ENCODE measurements around the gene EXOSC5.

EXOSC5 gene

GRCh38 chr19:41431426-41432386 lies 34.5 kb upstream of the EXOSC5 start:
- TF ChIP-seq CTCF (conservative IDR thresholded peaks at IDR 0.05; ENCODE audit: low read length) = peak; percentile 49
- H3K4me3 ChIP-seq (ENCODE audit: low read length) = no peak overlapping the region
- DNase-seq (ENCODE audit: low read depth) = peak; percentile 54

GRCh38 chr19:41430922-41431321 lies 33.8 kb upstream of the EXOSC5 start:
- no peak overlapping the region for H3K4me3 ChIP-seq (ENCODE audit: low read length)
- peak; percentile 30 for DNase-seq (ENCODE audit: low read depth)
- no peak for TF ChIP-seq CTCF (conservative IDR thresholded peaks at IDR 0.05; ENCODE audit: low read length)

- H3K4me3 ChIP-seq (ENCODE audit: low read length) = peak overlapping the region; percentile 65
- TF ChIP-seq CTCF (conservative IDR thresholded peaks at IDR 0.05; ENCODE audit: low read length) = no peak
- no peak for DNase-seq (ENCODE audit: low read depth)
Measured at GRCh38 chr19:41428481-41428859, 31.3 kb upstream of the EXOSC5 start.

- TF ChIP-seq CTCF (conservative IDR thresholded peaks at IDR 0.05; ENCODE audit: low read length) = no peak
- peak; percentile 15 for DNase-seq (ENCODE audit: low read depth)
- peak overlapping the region; percentile 65 for H3K4me3 ChIP-seq (ENCODE audit: low read length)
Measured at GRCh38 chr19:41427647-41428480, 30.7 kb upstream of the EXOSC5 start.

GRCh38 chr19:41426952-41427646 lies 29.9 kb upstream of the EXOSC5 start, which contains the start of gene B3GNT8:
B3GNT8 (minus strand) TSS chr19:41427374; CDS start chr19:41426778, 596 bp downstream.
- H3K4me3 ChIP-seq (ENCODE audit: low read length) = peak within 1 kb of the TSS; percentile 65
- TF ChIP-seq CTCF (conservative IDR thresholded peaks at IDR 0.05; ENCODE audit: low read length) = no peak
- peak; percentile 69 for DNase-seq (ENCODE audit: low read depth)

- no peak for DNase-seq (ENCODE audit: low read depth)
- H3K4me3 ChIP-seq (ENCODE audit: low read length) = peak overlapping the region; percentile 65
- TF ChIP-seq CTCF (conservative IDR thresholded peaks at IDR 0.05; ENCODE audit: low read length) = no peak
Measured at GRCh38 chr19:41426116-41426841, 29.1 kb upstream of the EXOSC5 start.

Measured in AG10803 (cell line).